Upper lobe of right lung (tissue), 1 donor: ENCODE data around the gene GNMT. TPM values are rescaled to one million over a fixed set of nuclear protein-coding genes. Genes with fewer than 3 reads are reported as not detected.

Experiments
- ATAC-seq: fragments of 200-7000 bp; cut with Tn5 transposase; one replicate; pipeline ENCODE4 v1.9.1; 2020; ENCODE audit warnings: mild to moderate bottlenecking, moderate library complexity
- DNase-seq: peaks from one replicate; pipeline ENCODE4 v3.0.0-alpha.2; 2020
- H3K27ac ChIP-seq: fragments of 200-600 bp; one replicate; pipeline ENCODE4 v1.8.0; 2022
- H3K27me3 ChIP-seq: fragments of 200-600 bp; one replicate; pipeline ENCODE4 v1.8.0; 2022; ENCODE audit warnings: mild to moderate bottlenecking
- H3K36me3 ChIP-seq: fragments of 200-600 bp; one replicate; pipeline ENCODE4 v1.8.0; 2022
- H3K4me1 ChIP-seq: fragments of 200-600 bp; one replicate; pipeline ENCODE4 v1.8.0; 2022
- H3K4me3 ChIP-seq: fragments of 200-600 bp; one replicate; pipeline ENCODE4 v1.8.0; 2022; ENCODE audit warnings: mild to moderate bottlenecking
- H3K9me3 ChIP-seq: fragments of 200-600 bp; one replicate; pipeline ENCODE4 v1.8.0; 2022
- CTCF ChIP-seq: fragments of 200-600 bp; IDR thresholded peaks from one replicate; pipeline ENCODE4 v1.8.0; 2022; ENCODE audit warnings: antibody characterized with exemption
- intact Hi-C: fragments of 100-400 bp; cut with DNase I; formaldehyde crosslinking; loops from one replicate; pipeline ENCODE4 v1.11.0; 2022
- total RNA-seq: library from RNA; stranded (reverse); fragmentation: NEBNext Ultra II Directional; extraction: Animal tissue kit (Norgen Biotek cat#: 25700); gene quantifications from one replicate; pipeline ENCODE4 v1.2.1, GENCODE V29; 2021
- donor health status: DM: no; HTN: yes; CAD: no; lungs with severe emphysema.

The GNMT gene
- total RNA-seq, 1 donor from 2014 or later, result 1.4 TPM

- Histone ChIP-seq H3K27ac (no peak overlapping the region), H3K4me3 (no peak overlapping the region), H3K36me3 (peaks cover 54% of the 10 kb centered on the region), H3K9me3 (no peaks in the 10 kb centered on the region), H3K27me3 (no peaks in the 10 kb centered on the region), H3K4me1 (peaks cover 35% of the 10 kb centered on the region)
- no peak for ATAC-seq
- DNase-seq, result no peak
- intact Hi-C loops, result no loop called here
- no peak for TF ChIP-seq CTCF
Observed at GRCh38 chr6:43012364-43012763, 51.8 kb downstream of the GNMT start.

- ATAC-seq (no peak), DNase-seq (no peak)
- Histone ChIP-seq H3K9me3 (no peaks in the 10 kb centered on the region), H3K27ac (peak overlapping the region; percentile 80), H3K4me1 (peaks cover 35% of the 10 kb centered on the region), H3K4me3 (peak overlapping the region; percentile 56), H3K27me3 (no peaks in the 10 kb centered on the region), H3K36me3 (peaks cover 55% of the 10 kb centered on the region)
- intact Hi-C loops, result no loop called here
- TF ChIP-seq CTCF, result no peak
Observed at GRCh38 chr6:43013097-43013842, 52.7 kb downstream of the GNMT start.

Other genes starting within 250 kb of the GNMT start
- 1.2 TPM for gene PRPH2, start 238.2 kb upstream of the GNMT start, total RNA-seq
- 17.8 TPM for gene TBCC, start 214.7 kb upstream of the GNMT start, total RNA-seq
- gene BICRAL, start 178.7 kb upstream of the GNMT start, total RNA-seq, result 21.0 TPM
- 64.9 TPM for gene RPL7L1, start 81.1 kb upstream of the GNMT start, total RNA-seq
- 5.0 TPM for gene PTCRA, start 44.7 kb upstream of the GNMT start, total RNA-seq
- gene CNPY3, start 31.3 kb upstream of the GNMT start, total RNA-seq, result 63.7 TPM
- gene PEX6, start 18.4 kb downstream of the GNMT start, total RNA-seq, result 30.4 TPM
- 24.1 TPM for gene PPP2R5D, start 23.8 kb downstream of the GNMT start, total RNA-seq
- gene MEA1, start 53.2 kb downstream of the GNMT start, total RNA-seq, result 45.5 TPM
- 58.8 TPM for gene KLHDC3, start 53.5 kb downstream of the GNMT start, total RNA-seq
- gene RRP36, start 60.9 kb downstream of the GNMT start, total RNA-seq, result 39.4 TPM
- 20.1 TPM for gene CUL7, start 93.1 kb downstream of the GNMT start, total RNA-seq
- 42.4 TPM for gene MRPL2, start 98.7 kb downstream of the GNMT start, total RNA-seq
- 32.0 TPM for gene KLC4, start 98.9 kb downstream of the GNMT start, total RNA-seq
- 97.1 TPM for gene PTK7, start 115.6 kb downstream of the GNMT start, total RNA-seq
- 33.6 TPM for gene SRF, start 210.5 kb downstream of the GNMT start, total RNA-seq
- 37.4 TPM for gene CUL9, start 221.4 kb downstream of the GNMT start, total RNA-seq